GM19468 (cell line): Measurements from ENCODE around the gene PFKFB1.

Experiments
- ATAC-seq: cut with Tn5 transposase; IDR thresholded peaks from one replicate; pipeline ENCODE4 v1.9.1; 2021; ENCODE audit warnings: mild to moderate bottlenecking, moderate library complexity, moderate number of reproducible peaks; ENCODE audit not compliant: unreplicated experiment; ENCODE audit errors: extremely low read depth

The PFKFB1 gene

GRCh38 chrX:54994099-54994498 lies at the start of gene PFKFB1:
Gene PFKFB1, minus strand, starts transcription at chrX:54994188. Its CDS starts 181 bp downstream, at chrX:54994007.
- ATAC-seq = no peak

GRCh38 chrX:55041514-55041913 lies 47.5 kb upstream of the PFKFB1 start:
- no peak for ATAC-seq

- ATAC-seq = no peak
Measured at GRCh38 chrX:55039471-55039870, 45.5 kb upstream of the PFKFB1 start.

- no peak for ATAC-seq
Measured at GRCh38 chrX:55033429-55033828, 39.4 kb upstream of the PFKFB1 start.

GRCh38 chrX:55030271-55031205 lies 36.5 kb upstream of the PFKFB1 start, which contains the start of gene ALAS2:
Gene ALAS2, minus strand, starts transcription at chrX:55030977. Its CDS starts 4,977 bp downstream, at chrX:55026000.
- ATAC-seq = no peak

- no peak for ATAC-seq
Measured at GRCh38 chrX:55029291-55029690, 35.3 kb upstream of the PFKFB1 start.

GRCh38 chrX:55028611-55029010 lies 34.6 kb upstream of the PFKFB1 start:
- no peak for ATAC-seq

GRCh38 chrX:55028040-55028439 lies 34.1 kb upstream of the PFKFB1 start:
- ATAC-seq = no peak

GRCh38 chrX:55026840-55027239 lies 32.9 kb upstream of the PFKFB1 start:
- no peak for ATAC-seq

GRCh38 chrX:55026143-55026542 lies 32.2 kb upstream of the PFKFB1 start:
- no peak for ATAC-seq

- ATAC-seq = no peak
Measured at GRCh38 chrX:55014897-55015299, 20.9 kb upstream of the PFKFB1 start.

GRCh38 chrX:55011294-55011693 lies 17.3 kb upstream of the PFKFB1 start:
- ATAC-seq = no peak

- ATAC-seq = no peak
Measured at GRCh38 chrX:55008571-55009358, 14.8 kb upstream of the PFKFB1 start.

- ATAC-seq = no peak
Measured at GRCh38 chrX:55007656-55008055, 13.7 kb upstream of the PFKFB1 start.

- no peak for ATAC-seq
Measured at GRCh38 chrX:55006827-55007621, 13.0 kb upstream of the PFKFB1 start.

- no peak for ATAC-seq
Measured at GRCh38 chrX:55005256-55005655, 11.3 kb upstream of the PFKFB1 start.

- ATAC-seq = no peak
Measured at GRCh38 chrX:55004231-55004630, 10.2 kb upstream of the PFKFB1 start.

- peak; percentile 92 for ATAC-seq
Measured at GRCh38 chrX:54999717-55000598, 6.0 kb upstream of the PFKFB1 start, which contains the start of gene APEX2. Gene APEX2, plus strand, starts transcription at chrX:55000363. Its CDS starts 60 bp downstream, at chrX:55000423.

- no peak for ATAC-seq
Measured at GRCh38 chrX:54995621-54996020, 1.6 kb upstream of the PFKFB1 start.
